GM12878 (cell line): Measurements from ENCODE around the gene ULK4.

ENCODE experiments used
- CTCF ChIP-seq, 3 experiments: IDR thresholded peaks in 2 of 3; conservative IDR thresholded peaks in 1 of 3; 2 replicates each; pipeline ENCODE4 v1.5.1; 2011; ENCODE audit warnings: low read depth in 3 of 3, low read length in 3 of 3, mild to moderate bottlenecking in 3 of 3, control low read depth in 2 of 3, moderate library complexity in 2 of 3, inconsistent platforms in 1 of 3, mixed read lengths in 1 of 3; ENCODE audit not compliant: control insufficient read depth in 2 of 3, insufficient read depth in 1 of 3; ENCODE audit errors: extremely low read depth in 1 of 3
- FOS ChIP-seq: IDR thresholded peaks from 3 replicates; pipeline ENCODE4 v1.6.1; 2011; ENCODE audit warnings: borderline replicate concordance; ENCODE audit not compliant: insufficient read length; ENCODE audit errors: extremely low read depth
- MXI1 ChIP-seq: fragments of 150-350 bp; IDR thresholded peaks from 2 replicates; pipeline ENCODE4 v1.6.1; 2011; ENCODE audit warnings: low read depth, mild to moderate bottlenecking, inconsistent platforms, low read length, improper control_type of control experiment
- NR2C1 ChIP-seq: fragments of 450-650 bp; IDR thresholded peaks from 2 replicates; pipeline ENCODE4 v1.6.1; 2017; ENCODE audit warnings: antibody characterized with exemption, mild to moderate bottlenecking, moderate library complexity
- YBX1 ChIP-seq: fragments of 450-650 bp; IDR thresholded peaks from 2 replicates; pipeline ENCODE4 v1.6.1; 2016; ENCODE audit warnings: antibody characterized with exemption

- peak in 2 of 3 experiments; percentile 3 to 4; a peak in 2 of 6 replicates for TF ChIP-seq CTCF (IDR thresholded peaks at IDR 0.05 in 2 of 3, conservative IDR thresholded peaks at IDR 0.05 in 1 of 3; ENCODE audit: control insufficient read depth in 2 of 3, extremely low read depth in 1 of 3, insufficient read depth in 1 of 3, low read depth in 3 of 3, low read length in 3 of 3)
- no peak for TF ChIP-seq FOS
- TF ChIP-seq MXI1, result peak; percentile 70; the same call in 1 of the 2 replicates
- peak; percentile 78 for TF ChIP-seq NR2C1
- TF ChIP-seq YBX1, result no peak
These were observed 762.7 kb downstream of the ULK4 start, which contains the start of gene CTNNB1 for GRCh38 chr3:41198950-41199865.
